Left renal pelvis (tissue), 4 donors: ENCODE data around the gene SRP72. TPM values are rescaled to one million over a fixed set of nuclear protein-coding genes. Genes with fewer than 3 reads are reported as not detected.

Experiments
- DNase-seq, 4 donors: peaks; one replicate each; pipeline ENCODE4 v3.0.0-alpha.2; 2013; ENCODE audit warnings: low read depth in 4 of 4, low spot score in 3 of 4
- polyA plus RNA-seq, 4 donors: library from polyadenylated mRNA; unstranded; fragments of 120-200 nt; gene quantifications; one replicate each; pipeline ENCODE4 v1.2.1, GENCODE V29; 2013; ENCODE audit not compliant: insufficient read length in 4 of 4

Gene SRP72
- polyA plus RNA-seq, 4 donors, result 112 to 148 (median 119) TPM

DNA sequence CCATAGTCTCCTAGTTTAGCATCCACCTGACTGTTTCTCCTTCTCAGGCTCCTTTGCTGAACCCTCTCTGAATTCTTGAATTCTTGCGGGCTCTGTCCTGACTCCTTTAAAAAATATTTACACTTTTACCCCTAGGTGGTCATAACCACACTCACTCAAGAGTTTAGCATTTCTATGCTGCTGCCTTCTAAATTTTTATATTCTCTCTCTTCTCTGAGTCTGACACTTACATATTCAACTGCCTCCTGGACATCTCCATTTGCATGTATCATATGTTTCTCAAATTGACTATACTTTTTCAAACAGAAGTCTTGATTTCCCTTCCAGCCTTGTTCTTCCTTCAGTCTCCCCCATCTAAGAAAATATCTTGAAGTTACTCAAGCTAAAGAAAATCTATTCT is 69.7 kb downstream of the SRP72 start:
- DNase-seq, result no peak

DNA sequence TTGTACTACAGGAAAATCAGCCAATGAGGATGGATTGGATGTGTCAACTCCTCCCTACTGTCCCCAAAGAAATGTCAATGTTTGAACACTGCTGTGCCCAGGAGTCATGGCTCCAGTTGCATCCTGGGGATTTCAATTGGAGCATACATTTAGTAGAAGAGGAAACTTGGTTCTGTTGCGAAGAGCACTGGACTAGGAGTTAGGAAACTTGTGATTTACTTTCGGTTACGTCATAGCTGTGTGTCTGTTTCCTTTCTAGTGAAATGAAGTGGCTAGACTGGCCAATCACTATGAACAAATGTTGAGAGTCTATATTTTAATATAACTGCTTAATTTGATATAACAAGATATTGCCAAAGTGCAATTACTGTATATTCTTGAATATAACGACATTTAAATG is 73.4 kb downstream of the SRP72 start:
- no peak for DNase-seq

DNA sequence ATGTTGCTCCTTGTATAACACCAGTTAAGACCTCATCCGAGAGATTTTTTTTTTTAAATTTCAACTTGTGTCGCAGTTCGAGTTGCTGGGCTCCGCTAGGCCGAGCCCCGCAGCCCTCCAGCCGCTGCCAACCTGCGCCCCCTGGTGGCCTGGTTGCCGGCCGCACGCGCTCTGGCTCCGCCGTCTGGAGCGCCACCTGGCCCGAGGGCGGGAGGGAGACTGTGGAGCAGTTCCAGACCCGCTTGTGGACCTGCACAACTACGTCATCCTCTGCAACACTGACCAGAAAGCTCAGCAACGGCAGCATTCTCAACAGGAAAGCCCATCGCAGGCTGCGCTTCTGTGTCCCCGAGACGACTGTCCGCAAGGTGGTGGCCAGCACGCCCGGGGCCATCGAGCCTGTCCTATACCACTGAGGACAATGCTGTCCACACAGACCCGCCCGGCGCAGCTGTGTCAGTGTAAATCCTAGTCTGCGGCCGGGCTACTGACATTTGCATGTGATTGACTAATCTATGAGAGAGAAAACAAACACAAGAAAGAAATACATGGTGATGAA is 77.2 kb downstream of the SRP72 start:
- peak; percentile 55 to 73 (median 70) for DNase-seq

DNA sequence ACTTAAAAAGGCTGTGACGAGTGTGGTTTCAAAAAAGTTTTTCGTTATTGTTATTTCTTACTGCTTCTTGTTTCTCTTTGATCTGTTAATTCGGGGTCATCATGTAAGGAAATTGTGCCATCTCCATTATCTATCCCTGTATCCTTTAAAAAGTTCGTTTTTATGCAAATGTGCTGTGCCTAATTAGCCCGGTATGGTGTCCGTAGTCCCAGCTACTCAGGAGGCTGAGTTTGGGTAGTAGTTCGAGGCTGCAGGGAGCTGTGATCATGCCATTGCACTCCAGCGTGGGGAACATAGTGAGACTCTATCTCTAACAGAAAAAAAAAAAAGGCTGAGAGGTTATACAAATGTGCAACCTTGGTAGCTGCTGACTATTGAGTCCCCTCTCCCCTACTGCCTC is 83.2 kb downstream of the SRP72 start:
- no peak for DNase-seq

DNA sequence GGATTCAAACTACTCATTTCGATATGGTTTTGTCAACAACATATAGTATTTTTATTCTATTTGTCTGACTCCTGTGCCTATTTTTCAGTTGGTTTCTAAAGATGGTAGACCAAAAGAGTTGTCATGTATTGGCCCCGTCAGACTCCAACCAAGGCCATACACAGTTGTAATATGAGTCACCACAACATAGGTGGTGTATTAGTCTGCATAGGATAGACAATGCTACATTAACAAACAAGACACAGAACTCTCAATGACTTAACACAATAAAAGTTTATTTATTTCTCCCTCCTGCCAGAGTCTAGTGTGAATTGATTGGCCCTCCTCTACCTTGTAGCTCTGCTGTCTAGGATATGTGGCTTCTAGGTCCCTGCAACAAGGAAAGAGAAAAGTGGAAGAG is 84.1 kb downstream of the SRP72 start:
- DNase-seq, result no peak

DNA sequence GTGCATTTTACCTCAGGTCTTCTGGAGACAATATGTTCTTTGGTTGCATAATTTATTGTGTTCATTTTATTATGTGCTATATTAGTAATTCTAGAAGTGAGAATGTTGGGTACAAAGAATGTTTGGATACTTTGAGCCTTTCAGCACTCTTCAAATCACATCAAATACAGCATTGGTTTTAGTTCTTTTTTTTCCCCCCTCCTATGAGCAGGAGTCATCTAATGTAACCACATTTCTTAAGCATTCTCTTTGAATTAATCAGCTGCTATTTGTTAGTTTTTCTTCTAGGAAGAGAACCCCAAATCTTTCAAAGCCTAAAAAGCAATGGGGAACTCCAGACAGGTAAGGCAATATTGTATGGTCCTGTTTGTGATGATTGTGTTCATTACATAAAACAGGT is 84.9 kb downstream of the SRP72 start:
- no peak for DNase-seq

Other genes with a start within 250 kb of the SRP72 start
- gene AASDH, start 80.1 kb upstream of the SRP72 start, polyA plus RNA-seq, result 10 to 100 TPM; 22.3 to 26.2 (median 24.6) TPM
- 10 to 100 TPM; 19.8 to 31.7 (median 26.6) TPM for gene PPAT, start 32.0 kb upstream of the SRP72 start, polyA plus RNA-seq
- 100 to 1,000 TPM in 3 of 4 donors, 10 to 100 TPM in 1; 66.2 to 145 (median 115) TPM for gene PAICS, start 31.4 kb upstream of the SRP72 start, polyA plus RNA-seq
- gene ARL9, start 38.2 kb downstream of the SRP72 start, polyA plus RNA-seq, result 1 to 10 TPM in 2 of 4 donors, under 1 TPM in 2; 0.41 to 1.3 (median 1.0) TPM
- gene HOPX, start 213.7 kb downstream of the SRP72 start, polyA plus RNA-seq, result 10 to 100 TPM in 3 of 4 donors, 1 to 10 TPM in 1; 2.9 to 21.3 (median 15.1) TPM